Ovary (tissue), 3 donors: ENCODE measurements around the gene KRT15.

Experiments
- EP300 ChIP-seq: sonication (generic); formaldehyde crosslinking; IDR thresholded peaks from one replicate; pipeline ENCODE4 v1.6.1; 2017; ENCODE audit warnings: antibody characterized with exemption
- POLR2A ChIP-seq: fragments of 450-650 bp; IDR thresholded peaks from one replicate; pipeline ENCODE4 v1.6.1; 2017; ENCODE audit warnings: antibody characterized with exemption, mild to moderate bottlenecking, moderate library complexity
- TF ChIP-seq, protein P1 (sequence below), 3 donors: fragments of 450-650 bp in 2 of 3; fragments of 200-600 bp in 1 of 3; IDR thresholded peaks; one replicate each; pipeline versions ENCODE4 v1.5.1 to v1.8.0; 2016 to 2022; ENCODE audit warnings: antibody characterized with exemption in 3 of 3, mild to moderate bottlenecking in 1 of 3
- donor health status: DM: no; HTN: no; CAD: no.

DNA sequence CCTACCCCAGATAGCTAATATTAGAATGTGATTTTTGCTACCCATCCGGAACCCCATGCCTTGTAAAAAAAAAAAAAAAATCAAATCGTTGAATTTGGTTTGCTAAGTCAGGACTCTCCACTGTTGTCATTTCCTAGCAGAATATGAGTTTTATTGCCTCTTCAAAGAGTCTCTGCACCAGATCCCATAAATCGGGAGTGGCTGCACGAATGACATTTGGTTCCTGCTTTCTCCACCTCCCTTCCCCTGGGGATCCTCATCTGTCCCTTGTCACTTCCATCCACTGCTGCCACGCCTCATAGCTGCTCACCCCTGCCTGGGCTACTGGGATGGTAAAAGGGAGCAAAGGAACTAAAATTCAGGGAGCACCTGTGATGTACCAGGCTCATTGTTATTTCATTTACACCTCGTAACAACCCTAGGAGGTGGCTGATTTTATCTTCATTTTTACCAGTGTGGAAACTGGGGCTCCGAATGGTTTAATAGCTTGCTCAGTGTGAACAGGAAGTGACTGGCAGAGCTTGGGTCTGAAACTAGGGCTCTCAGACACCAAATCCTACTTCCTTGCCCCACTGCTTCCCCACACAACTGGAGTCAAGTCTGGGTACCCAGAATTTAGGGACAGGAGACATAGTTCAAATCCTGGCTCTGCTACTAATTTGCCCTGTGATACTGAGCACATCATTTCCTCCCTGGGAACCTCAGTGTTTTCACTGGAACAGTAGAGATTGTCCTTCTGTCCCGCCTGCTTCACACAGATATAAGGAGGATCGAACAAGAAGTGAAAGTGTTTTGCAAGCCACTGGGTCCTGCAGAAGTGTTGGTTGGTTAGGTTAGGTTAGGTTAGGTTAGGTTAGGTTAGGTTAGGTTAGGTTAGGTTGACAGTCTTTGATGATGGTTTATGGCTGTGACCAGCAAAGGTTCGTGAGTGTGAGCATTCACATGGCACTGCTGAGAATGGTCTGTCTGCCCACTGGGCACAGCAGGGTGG, 28.4 kb downstream of the KRT15 start:
- TF ChIP-seq, protein P1, sequence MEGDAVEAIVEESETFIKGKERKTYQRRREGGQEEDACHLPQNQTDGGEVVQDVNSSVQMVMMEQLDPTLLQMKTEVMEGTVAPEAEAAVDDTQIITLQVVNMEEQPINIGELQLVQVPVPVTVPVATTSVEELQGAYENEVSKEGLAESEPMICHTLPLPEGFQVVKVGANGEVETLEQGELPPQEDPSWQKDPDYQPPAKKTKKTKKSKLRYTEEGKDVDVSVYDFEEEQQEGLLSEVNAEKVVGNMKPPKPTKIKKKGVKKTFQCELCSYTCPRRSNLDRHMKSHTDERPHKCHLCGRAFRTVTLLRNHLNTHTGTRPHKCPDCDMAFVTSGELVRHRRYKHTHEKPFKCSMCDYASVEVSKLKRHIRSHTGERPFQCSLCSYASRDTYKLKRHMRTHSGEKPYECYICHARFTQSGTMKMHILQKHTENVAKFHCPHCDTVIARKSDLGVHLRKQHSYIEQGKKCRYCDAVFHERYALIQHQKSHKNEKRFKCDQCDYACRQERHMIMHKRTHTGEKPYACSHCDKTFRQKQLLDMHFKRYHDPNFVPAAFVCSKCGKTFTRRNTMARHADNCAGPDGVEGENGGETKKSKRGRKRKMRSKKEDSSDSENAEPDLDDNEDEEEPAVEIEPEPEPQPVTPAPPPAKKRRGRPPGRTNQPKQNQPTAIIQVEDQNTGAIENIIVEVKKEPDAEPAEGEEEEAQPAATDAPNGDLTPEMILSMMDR (IDR thresholded peaks at IDR 0.05), result no peak
- TF ChIP-seq POLR2A, result no peak
- TF ChIP-seq EP300, result no peak
